GM12891 (cell line): ENCODE data around the gene SREK1IP1.

ENCODE experiments used
- DNase-seq: peaks from one replicate; pipeline ENCODE4 v3.0.0; 2011; ENCODE audit warnings: low spot score; ENCODE audit not compliant: insufficient read length
- FAIRE-seq: peaks from 2 replicates; lab custom pipeline; 2011; peaks lifted over from hg19 to GRCh38; lab: Jason Lieb, UNC
- PAX5 ChIP-seq: IDR thresholded peaks from 2 replicates; pipeline ENCODE4 v1.6.1; 2011; ENCODE audit warnings: low read length, moderate library complexity, mild to moderate bottlenecking; ENCODE audit not compliant: insufficient read depth, severe bottlenecking
- POLR2A ChIP-seq: IDR thresholded peaks from 2 replicates; pipeline ENCODE4 v1.6.1; 2011; ENCODE audit warnings: low read depth, low read length, control low read depth
- POLR2AphosphoS5 ChIP-seq: IDR thresholded peaks from 2 replicates; pipeline ENCODE4 v1.6.1; 2011; ENCODE audit warnings: low read depth, low read length, control low read depth
- POU2F2 ChIP-seq: IDR thresholded peaks from 2 replicates; pipeline ENCODE4 v1.6.1; 2011; ENCODE audit warnings: low read depth, mild to moderate bottlenecking, control low read depth, low read length, moderate library complexity
- SPI1 ChIP-seq: IDR thresholded peaks from 2 replicates; pipeline ENCODE4 v1.6.1; 2011; ENCODE audit warnings: low read depth, low read length, control low read depth
- TAF1 ChIP-seq: IDR thresholded peaks from 2 replicates; pipeline ENCODE4 v1.6.1; 2011; ENCODE audit warnings: low read depth, low read length, control low read depth

SREK1IP1 gene

DNA sequence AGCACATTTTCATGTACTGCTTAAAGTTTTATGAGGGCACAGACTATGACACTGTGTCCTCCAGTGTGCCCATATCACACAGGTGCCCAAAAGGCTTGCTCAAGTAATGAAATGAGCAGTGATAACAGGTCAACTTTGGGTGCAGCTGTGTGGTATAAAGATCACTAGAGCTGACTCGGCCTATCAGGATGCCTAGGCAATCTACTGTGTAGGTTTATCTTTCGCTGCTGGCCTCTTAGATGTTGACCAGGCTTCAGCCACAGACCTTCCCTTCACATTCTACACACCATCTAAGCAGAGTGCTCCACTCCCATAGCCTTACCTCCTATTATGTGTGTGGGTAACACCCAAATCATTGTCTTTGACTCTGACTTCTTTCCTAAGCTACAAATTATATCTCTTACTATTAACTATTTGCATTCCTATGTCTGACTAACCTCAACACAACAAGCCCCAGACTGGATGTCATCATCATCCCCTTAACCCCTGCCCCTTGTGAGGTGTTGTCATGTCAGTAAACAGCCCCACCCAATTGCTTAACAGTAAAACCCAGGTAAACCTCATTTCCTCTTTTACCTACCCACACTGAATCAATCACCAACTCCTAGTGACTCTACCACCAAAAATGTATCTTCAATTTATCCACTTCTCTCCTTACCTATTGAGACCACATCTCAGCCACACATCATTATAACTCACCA, 2.5 kb downstream of the SREK1IP1 start:
- TF ChIP-seq POLR2A (no peak), POU2F2 (no peak), TAF1 (no peak), SPI1 (peak; percentile 63), POLR2AphosphoS5 (no peak), PAX5 (no peak)
- FAIRE-seq (no peak), DNase-seq (no peak)

DNA sequence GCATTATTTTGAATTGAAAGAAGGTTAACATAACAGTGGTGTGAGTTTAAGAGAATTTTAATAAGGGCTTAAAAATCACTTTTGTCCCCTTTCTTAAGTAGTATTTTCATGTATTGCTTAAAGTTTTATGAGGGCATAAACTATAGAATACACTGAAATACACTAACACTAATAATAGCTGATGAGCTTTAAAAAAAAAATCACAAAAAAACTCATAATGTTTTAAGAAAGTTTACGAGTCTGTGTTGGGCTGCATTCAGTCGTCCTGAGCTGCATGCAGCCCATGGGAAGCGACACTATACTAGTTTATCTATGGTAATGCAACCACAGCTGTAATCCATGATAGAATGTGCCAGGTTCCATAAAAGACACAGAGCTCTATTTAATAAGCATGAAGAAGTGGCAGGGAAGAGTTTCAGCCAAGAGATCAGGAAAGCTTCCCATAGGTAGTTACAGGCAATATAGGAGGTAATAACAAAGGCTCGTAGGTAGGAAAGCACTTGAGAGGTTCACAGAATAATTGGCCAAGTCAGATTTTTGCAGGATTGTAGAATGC, 4.5 kb downstream of the SREK1IP1 start:
- DNase-seq = no peak
- no peak for FAIRE-seq
- TF ChIP-seq PAX5 (no peak), TAF1 (no peak), POU2F2 (no peak), POLR2A (no peak), SPI1 (no peak), POLR2AphosphoS5 (no peak)

DNA sequence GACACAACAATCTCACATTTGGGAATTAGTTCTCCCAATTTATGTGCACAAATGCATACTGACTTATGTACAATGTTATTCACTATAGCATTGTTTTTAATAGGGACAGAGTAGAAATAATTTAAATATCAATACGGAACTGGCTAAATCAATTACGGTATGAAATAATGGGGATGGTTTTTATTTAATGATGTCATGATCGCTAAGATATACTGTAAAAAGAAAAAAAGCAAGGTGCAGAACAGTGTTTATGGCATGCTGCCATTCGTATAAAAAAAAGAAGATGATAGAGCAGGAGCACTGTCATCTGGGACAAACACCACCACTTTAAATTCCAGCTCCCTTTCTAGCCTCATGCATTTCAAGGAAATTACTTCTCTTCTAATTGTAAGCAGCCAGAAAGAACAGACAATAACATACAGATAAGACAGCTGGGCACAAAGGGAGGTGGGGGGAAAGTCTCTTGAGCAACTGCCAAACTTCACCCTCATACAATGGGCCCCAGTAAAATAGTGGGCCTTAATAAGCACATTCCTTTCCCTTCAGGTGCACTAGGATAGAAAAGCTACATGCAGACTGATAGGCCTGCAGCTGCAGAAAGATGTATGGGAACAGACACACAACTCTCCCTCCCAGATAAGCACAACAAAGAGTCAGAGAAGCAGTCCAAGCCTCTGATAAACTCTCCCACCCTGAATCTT, 8.4 kb downstream of the SREK1IP1 start:
- FAIRE-seq (no peak), DNase-seq (no peak)
- TF ChIP-seq POLR2A (no peak), TAF1 (no peak), PAX5 (no peak), POU2F2 (no peak), POLR2AphosphoS5 (no peak), SPI1 (no peak)

DNA sequence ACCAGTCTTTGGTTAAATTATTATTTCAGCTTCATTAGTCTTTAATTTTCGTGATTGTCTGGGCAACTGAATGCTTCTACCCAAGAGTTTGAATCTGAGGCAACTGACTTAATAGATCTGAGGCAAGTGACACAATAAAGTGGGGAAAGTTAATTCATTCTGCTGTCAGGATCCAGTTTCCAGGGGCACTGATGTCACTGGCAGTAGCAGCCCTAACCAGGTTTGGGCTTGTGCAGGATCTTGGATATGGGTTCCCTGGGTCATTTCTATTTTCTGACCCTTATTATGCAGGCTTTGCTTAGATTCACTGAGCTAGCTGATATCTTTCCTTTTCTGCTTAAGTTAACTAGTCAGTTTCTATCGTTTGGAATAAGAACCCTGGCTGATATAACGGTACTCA, 9.6 kb downstream of the SREK1IP1 start:
- DNase-seq (no peak), FAIRE-seq (no peak)
- no peak for TF ChIP-seq POLR2AphosphoS5
- TF ChIP-seq SPI1 = no peak
- no peak for TF ChIP-seq POLR2A
- TF ChIP-seq POU2F2 = no peak
- no peak for TF ChIP-seq TAF1
- no peak for TF ChIP-seq PAX5

DNA sequence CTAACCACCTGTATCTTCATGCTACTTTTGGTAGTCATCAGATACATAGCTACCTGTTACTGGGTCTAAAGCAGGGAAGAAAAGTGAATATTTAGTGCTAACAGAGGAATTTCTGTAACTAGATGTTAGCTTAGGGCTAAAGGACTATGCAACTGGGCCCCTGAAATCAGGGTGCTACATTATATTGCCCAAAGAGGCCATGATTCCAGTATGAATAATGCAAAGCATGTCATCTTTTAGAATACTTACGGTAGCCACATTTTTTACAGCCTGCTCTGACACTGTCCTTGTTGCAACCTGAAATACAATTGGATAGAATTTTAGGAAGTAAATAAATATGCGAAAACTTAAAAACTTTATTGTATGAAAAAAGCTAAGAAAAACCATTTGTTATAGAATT, 14.4 kb downstream of the SREK1IP1 start:
- DNase-seq = no peak
- no peak for FAIRE-seq
- TF ChIP-seq POLR2AphosphoS5 (no peak), TAF1 (no peak), PAX5 (no peak), POLR2A (no peak), POU2F2 (no peak), SPI1 (no peak)

DNA sequence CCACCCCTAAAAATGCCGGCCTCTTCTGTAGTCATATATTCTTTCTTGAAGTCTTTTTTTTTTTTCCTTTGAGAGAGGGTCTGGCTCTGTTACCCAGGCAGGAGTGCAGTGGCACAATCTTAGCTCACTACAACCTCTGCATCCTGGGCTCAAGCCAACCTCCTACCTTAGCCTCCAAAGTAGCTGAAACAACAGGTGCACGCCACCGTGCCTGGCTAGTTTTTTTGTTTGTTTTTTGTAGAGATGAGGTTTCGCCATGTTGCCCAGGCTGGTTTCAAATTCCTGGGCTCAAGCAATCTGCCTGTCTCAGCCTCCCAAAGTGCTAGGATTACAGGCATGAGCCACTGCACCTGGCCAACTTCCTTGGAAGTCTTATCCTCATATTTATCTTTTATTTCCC, 19.1 kb downstream of the SREK1IP1 start:
- FAIRE-seq (no peak), DNase-seq (no peak)

DNA sequence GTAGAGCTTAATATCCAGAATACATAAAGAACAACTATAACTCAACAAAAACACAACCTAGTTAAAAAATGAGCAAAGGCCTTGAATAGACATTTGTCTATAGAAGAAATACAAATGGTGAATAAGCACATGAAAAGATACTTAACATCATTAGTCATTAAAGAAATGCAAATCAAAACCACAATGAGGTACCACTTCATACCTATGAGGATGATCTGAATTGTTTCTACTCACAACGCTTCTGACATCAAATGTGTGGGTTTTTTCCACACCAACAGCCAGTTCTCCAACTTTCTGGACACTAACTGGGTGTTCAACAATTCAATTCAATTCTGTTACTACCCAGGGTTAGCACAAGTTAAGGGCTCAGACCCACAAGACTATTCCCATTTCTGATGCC, 22.0 kb downstream of the SREK1IP1 start:
- DNase-seq (no peak), FAIRE-seq (no peak)
- no peak for TF ChIP-seq SPI1
- TF ChIP-seq POLR2AphosphoS5 = no peak
- no peak for TF ChIP-seq POLR2A
- no peak for TF ChIP-seq TAF1
- no peak for TF ChIP-seq PAX5
- no peak for TF ChIP-seq POU2F2

More for the DNA sequence above, 19.1 kb downstream of the SREK1IP1 start:
- TF ChIP-seq SPI1 = no peak
- no peak for TF ChIP-seq POLR2AphosphoS5
- no peak for TF ChIP-seq POU2F2
- TF ChIP-seq TAF1 = no peak
- no peak for TF ChIP-seq PAX5
- no peak for TF ChIP-seq POLR2A

DNA sequence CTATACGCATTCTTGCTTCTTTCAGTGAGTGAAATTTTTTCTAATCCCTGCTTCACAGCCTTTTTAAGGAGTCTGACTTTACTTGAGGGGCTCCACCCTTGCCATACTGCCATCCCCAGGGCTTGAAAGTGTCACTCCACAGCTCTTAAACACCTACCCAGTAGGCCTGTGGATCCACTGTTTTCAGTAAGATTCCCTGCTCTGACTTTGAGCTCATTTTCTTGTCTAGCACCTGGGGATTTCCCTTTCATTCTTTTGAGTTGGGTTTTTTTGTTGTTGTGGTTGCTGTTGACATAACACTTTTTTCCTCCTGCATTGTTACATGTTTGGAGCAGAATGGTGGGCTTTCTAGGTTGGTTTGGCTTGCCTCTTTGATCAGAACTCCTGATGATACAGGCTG, 23.6 kb downstream of the SREK1IP1 start:
- FAIRE-seq (no peak), DNase-seq (no peak)
- TF ChIP-seq SPI1 = no peak
- no peak for TF ChIP-seq POLR2AphosphoS5
- TF ChIP-seq TAF1 = no peak

DNA sequence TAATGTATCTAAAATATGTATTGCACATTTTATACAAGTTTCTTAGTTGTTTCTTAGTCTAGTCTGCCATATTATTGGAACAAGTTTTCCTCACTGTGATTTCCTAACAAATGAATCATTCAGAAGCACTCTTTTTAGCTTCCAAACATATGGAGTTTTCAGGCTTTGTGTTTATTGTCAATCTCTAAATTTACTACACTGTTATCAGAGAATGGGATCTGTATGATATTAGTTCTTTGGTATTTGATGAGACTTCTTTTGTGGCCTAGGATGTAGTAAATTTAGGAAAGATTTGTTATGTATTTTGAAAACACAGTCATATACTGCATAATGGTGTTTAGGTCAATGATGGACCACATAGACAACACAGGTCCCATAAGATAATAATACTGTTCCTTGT, 25.7 kb downstream of the SREK1IP1 start:
- no peak for FAIRE-seq
- no peak for TF ChIP-seq POU2F2
- TF ChIP-seq POLR2AphosphoS5 = no peak
- no peak for TF ChIP-seq PAX5
- no peak for TF ChIP-seq SPI1
- no peak for TF ChIP-seq POLR2A
- TF ChIP-seq TAF1 = no peak

DNA sequence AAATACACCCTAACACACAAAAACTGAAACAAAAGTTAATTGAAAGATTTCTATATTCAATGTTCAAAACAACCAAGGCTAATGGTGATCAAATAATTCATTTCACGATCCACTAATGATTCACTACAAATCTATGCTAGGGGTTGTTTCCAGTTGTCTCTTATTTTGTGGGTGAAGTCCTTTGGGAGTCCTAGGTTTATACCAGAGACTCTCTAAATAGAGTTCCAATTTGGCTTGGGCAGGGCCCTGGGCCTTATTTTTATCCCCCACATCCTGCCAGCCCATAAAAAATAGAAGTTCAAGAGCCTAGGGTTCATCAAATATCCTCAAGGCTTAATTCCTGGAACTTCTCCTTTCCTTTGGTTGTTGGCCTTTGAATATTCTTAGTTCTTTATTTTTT, 26.1 kb downstream of the SREK1IP1 start:
- DNase-seq = no peak
- no peak for FAIRE-seq
- TF ChIP-seq TAF1 = no peak
- no peak for TF ChIP-seq PAX5
- no peak for TF ChIP-seq POLR2A
- TF ChIP-seq POU2F2 = no peak
- no peak for TF ChIP-seq SPI1
- no peak for TF ChIP-seq POLR2AphosphoS5

More for the DNA sequence above, 25.7 kb downstream of the SREK1IP1 start:
- no peak for DNase-seq
